DMS53 (cell line): ENCODE measurements around the gene MPG.
A peak's percentile ranks its signal among the peaks of the same experiment; 100 is the strongest.

ENCODE experiments used
- DNase-seq: peaks from one replicate; lab custom pipeline; 2025; lab: John Stamatoyannopoulos, UW

MPG gene

DNA sequence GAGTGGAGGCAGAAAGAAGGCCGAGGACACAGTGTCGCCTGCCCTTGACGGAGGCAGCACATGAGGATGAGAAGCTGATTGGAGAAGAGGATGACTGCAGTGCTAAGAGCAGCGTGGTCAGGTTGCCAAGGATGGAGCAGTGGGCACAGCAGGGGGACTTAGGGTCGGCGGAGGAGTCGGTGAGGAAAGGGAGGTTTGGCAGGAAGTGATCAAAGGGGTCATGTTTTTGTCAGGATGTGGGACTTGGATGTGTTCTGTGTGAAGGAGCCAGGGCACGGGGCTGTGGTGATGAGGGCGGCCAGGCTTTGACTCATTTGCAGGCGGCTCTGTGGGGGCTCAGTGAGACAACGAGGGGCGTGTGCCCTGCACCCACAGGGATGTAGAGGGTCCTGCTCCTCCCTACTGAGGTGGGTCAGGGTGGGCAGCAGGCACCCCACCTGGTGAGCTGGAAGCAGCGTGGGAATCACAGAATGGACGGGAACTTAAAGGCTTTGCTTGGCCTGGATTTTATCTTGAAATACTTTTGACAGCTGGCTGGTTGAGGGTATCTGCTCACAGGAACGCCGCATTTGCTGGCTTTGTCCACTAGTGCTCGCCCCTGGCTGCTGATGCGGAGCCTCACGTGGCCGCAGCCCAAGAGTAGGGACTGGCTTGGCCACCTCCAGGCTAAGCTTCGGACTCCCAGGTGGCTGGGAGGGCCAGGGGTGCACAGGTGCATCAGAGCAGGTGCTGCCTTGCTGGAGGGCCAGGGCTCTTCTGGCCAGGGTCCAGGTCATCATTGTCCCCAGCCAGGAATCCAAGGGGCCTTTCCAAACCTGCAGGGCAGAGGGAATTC is 6.0 kb downstream of the MPG start:
- peak; percentile 95 for DNase-seq

DNA sequence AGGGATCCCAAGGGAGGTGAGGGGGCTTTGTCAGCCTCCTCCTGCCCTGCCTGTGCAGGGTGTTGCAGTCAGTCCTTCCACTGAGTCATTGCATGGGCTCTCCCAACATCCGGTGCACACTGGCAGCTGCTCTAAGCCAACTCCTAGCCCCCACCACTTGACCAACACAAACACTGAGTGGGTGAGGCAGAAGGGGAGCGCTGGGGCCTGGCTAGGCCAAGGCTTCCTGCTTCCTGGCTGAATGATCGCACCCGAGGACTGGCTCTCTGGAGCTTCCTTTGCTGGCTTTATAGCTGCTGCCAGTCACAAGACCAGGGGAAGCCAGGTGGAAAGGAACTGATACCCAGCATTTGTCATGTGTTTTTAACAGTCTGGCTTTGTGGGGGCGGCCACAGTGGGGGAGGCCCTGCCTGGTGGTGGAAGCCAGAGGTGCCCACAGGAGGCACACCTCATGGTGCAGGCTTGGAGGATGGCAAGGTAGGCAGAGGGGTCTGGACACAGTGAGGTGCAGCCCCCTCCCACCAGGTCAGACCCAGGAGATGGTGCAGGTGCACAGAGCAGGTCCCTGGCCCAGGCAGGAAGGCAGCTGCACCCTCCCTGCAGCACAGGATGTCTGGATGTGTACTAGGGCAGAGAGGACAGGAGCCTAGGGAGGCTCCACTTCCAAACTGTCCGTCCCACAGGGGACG is 6.8 kb downstream of the MPG start:
- DNase-seq, result peak; percentile 97

DNA sequence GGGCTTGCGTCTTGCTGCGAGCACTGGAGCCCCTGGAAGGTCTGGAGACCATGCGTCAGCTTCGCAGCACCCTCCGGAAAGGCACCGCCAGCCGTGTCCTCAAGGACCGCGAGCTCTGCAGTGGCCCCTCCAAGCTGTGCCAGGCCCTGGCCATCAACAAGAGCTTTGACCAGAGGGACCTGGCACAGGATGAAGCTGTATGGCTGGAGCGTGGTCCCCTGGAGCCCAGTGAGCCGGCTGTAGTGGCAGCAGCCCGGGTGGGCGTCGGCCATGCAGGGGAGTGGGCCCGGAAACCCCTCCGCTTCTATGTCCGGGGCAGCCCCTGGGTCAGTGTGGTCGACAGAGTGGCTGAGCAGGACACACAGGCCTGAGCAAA is 7.4 kb downstream of the MPG start:
- DNase-seq, result no peak

- DNase-seq, result no peak
Measured at GRCh38 chr16:85865-86264, 7.8 kb downstream of the MPG start.

DNA sequence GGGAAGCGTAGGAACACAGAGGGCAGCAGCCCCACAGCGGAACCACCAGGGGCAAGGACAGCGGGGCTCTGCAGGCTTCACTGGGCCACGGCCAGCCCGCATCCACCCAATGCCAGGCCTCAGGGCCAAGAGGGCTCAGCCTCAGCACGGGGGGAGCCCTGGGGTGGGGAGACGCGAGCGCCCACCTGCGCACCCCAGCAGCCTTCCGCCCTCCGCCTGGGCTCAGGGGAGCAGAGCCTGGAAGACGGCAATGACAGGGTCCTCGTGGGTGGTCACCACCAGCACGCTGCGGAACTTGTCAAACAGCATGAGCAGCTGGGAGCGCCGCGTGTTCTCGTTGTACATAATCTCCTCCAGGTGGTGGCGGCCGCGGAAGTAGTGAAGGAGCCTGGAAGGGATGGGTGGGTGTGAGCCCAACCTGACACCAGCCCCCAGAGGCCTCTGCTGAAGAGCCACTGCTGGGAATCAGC is 8.5 kb downstream of the MPG start:
- DNase-seq, result no peak

GRCh38 chr16:88613-89012 is 10.6 kb downstream of the MPG start:
- no peak for DNase-seq

GRCh38 chr16:89391-90302 is 11.6 kb downstream of the MPG start:
- DNase-seq, result no peak

DNA sequence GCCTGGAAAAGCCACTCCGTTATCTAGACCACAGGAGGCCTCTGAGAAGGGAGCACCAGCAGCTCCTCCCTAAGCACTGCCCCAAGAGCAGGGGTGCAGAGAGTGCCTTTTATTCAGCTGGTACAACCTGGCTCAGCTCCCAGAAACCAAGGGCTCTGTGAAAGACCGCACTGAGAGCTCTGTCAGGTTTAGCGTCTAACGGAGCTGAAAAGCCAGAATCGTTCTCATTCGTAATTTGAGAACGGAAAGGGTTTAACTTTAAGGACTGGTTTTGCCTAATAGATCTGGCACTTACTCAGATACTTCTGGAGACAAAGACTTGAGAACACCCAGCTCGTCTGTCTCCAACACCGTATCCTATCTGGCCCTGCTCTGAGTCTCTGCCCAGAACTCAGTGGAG is 13.5 kb downstream of the MPG start:
- DNase-seq, result no peak

DNA sequence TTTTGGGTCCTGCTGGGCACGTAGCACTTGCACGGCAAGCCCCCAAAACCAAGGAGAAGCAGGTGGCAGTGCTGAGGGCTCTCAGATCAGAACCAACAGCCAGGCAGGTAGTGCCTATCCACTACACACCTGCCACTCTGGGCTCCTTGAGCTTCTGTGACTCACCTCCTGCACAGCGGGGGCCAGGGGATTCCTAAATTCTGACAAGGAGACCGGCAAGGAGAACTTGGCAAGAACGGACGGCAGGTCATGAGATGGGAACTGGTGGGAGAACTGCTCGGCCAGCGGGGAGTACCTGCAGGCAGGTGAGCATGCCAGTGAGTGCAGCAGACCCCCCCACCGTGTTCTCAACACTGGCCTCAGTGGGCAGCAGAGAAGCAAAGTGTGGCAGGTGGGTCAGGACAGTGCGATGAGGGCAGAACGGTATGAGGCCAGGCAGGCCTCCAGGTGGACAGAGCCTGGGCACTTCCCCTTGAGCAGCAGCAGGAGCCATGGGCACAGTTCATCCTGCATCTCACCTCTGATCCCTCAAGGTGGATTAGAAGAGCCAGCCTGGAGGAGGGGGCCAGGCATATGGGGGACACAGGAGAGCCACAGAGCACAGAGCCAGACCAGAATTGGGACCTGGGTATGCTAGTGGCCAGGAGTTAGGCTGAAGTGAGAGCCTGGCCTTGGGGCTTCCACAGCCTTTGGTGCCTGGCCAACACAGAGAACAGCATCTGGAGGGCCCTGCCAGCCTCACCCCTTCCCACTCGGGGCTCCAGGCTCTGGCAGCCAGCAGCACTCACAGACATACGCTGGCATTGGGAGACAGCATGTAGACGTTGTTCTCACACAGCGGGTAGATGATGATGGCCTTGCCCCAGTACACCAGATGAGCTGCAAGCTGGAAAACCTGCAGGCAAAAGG is 14.7 kb downstream of the MPG start:
- no peak for DNase-seq

- DNase-seq, result no peak
Measured at GRCh38 chr16:94918-95265, 16.9 kb downstream of the MPG start.

DNA sequence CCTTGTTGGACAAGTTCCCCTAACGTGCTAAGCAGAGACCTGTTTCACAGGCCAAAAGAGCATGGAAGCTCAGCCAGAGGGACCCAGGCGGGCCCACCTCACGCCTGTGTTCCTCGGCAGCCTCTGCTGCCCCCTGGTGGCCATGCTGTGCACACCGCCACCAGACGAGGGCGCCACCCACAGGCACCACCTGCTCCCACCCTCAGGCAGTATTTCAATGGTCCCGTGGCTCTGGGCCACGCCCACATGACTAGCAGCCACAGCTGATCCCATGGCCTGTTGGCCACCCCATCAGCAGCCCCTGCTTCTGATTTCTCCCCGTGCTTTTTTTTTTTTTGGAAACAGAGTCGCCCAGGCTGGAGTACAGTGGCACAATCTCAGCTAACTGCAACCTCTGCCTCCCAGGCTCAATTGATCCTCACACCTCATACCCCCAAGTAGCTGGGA is 18.9 kb downstream of the MPG start:
- peak; percentile 91 for DNase-seq

DNA sequence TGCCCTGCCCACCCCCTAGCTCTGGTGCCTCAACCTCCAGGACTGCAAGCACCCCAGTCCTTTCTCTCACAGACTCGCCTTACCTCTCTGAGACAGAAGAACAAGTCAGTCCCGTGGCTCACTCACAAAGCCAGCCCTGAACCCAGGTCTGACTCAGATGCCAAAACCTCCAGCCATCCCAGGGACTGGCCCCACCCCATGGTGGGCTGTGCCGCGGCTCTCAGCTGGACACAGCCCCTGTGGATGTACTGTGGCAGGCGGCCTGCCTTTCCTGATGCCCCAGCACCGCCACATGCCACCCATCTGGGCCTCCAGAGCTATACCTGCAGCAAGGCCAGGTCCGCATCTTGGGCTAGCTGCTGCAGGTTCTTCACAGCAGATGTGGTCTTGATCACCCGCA is 19.8 kb downstream of the MPG start:
- DNase-seq, result no peak

GRCh38 chr16:100989-101388 is 23.0 kb downstream of the MPG start:
- no peak for DNase-seq

GRCh38 chr16:101586-101985 is 23.6 kb downstream of the MPG start:
- no peak for DNase-seq

DNA sequence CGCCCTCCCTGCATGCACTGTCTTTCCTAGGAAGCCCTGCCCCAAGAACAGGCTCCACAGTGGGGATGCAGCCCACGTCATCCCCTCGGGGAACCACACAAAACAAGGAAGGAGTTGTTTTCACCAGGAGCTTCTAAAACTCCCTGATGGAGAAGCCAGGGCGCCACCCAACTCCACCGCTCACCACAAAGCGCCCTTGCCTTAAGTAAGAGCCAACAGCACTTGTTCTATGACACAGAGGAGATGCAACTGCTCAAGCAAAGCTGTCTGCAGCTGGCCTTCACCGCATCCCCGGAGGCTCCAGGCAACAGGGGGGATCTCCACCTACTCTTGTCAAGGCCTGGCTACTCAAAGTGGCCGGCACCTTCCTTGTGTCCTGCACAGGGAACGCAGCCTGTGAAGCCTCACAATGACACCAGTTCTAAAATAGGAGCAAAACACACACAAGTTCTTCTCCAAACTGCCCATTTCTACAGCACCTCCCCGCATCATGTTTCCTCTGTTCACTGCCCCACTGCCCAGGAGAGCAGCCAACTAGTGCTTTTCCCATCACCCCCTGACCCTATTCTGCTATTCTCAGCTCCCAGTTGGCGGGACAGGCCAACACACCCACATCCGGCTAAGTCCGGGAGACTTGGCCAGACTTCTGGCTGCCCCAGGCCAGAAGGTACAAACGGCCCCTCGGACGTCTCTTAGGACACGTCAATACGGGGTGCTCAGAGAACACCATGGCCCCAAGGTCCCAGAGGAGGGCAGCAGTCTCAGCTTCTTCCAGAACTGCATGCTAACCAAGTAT is 24.2 kb downstream of the MPG start:
- no peak for DNase-seq

DNA sequence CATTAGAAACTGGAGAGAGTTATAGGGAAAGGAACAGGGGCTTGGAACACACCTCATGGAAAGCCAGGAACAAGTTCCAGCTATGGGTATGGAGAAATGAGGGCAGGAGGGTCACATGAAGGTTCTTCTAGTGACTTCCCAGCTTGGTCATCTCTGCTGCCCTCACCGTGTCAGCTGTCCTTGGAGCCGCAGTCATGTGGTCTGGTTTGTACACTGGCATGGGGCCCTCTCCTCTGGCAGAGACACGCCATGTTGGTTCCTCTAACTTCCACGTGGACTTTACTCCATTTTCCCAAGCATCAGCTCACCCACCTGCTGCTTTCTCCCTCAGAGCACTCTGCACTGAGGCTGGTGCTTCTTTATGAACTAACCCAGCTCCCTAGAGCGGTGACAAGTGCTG is 26.3 kb downstream of the MPG start:
- no peak for DNase-seq

- DNase-seq, result no peak
Measured at GRCh38 chr16:104928-105327, 26.9 kb downstream of the MPG start.

DNA sequence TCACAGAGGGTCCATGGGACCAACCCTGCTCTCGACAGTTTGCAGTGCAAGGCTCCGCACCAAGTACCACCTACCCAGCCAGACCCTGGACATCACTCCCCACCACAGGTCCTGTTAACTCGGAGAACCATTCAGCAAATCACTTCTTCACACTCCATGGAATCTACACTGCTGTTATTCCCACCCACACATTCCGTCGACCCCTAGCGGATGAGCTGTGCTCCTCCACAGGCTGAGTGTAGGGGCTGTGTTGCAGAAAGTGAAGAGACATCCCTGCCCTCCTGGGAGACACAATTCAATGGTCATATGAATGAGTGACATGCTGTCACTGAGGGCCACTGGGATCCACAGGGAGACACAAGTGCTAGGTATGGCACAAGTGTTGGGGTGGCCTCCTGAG is 27.5 kb downstream of the MPG start:
- DNase-seq, result no peak

GRCh38 chr16:106623-107324 is 28.7 kb downstream of the MPG start:
- peak; percentile 86 for DNase-seq
